HepG2 (cell line): ENCODE results near the gene LUC7L2. TPM values are rescaled to one million over a fixed set of nuclear protein-coding genes. Genes with fewer than 3 reads are reported as not detected.

ENCODE experiments used
- IRF2 ChIP-seq: IDR thresholded peaks from 2 replicates; pipeline ENCODE4 v1.6.1; 2018; ENCODE audit warnings: missing genetic modification reagents, missing compliant biosample characterization
- NAIF1 ChIP-seq: sonication (generic); formaldehyde crosslinking; IDR thresholded peaks from 2 replicates; pipeline ENCODE4 v1.5.0; 2020; ENCODE audit warnings: mild to moderate bottlenecking, missing genetic modification reagents, borderline replicate concordance
- NFIC ChIP-seq: IDR thresholded peaks from 2 replicates; pipeline ENCODE4 v1.6.1; 2012; ENCODE audit warnings: mild to moderate bottlenecking, low read length, inconsistent platforms
- PAWR ChIP-seq: sonication (generic); formaldehyde crosslinking; IDR thresholded peaks from 2 replicates; pipeline ENCODE4 v1.4.0; 2020; ENCODE audit warnings: missing genetic modification reagents, mild to moderate bottlenecking, borderline replicate concordance
- PRMT3 ChIP-seq: sonication (generic); formaldehyde crosslinking; IDR thresholded peaks from 2 replicates; pipeline ENCODE4 v1.8.1; 2022; ENCODE audit warnings: low read depth, mild to moderate bottlenecking, moderate library complexity, missing genetic modification reagents, borderline replicate concordance
- RBAK ChIP-seq: sonication (generic); formaldehyde crosslinking; IDR thresholded peaks from 2 replicates; pipeline ENCODE4 v1.5.1; 2020; ENCODE audit warnings: mild to moderate bottlenecking, missing genetic modification reagents
- TAF15 ChIP-seq: fragments of 200-400 bp; formaldehyde crosslinking; IDR thresholded peaks from one replicate; pipeline ENCODE4 v1.6.1; 2018; ENCODE audit warnings: mild to moderate bottlenecking, low read depth, low read length; ENCODE audit not compliant: poor library complexity, severe bottlenecking
- TARDBP ChIP-seq: sonication (generic); formaldehyde crosslinking; IDR thresholded peaks from 2 replicates; pipeline ENCODE4 v1.8.0; 2022; ENCODE audit warnings: mild to moderate bottlenecking, missing genetic modification reagents
- U2AF2 ChIP-seq: fragments of 200-400 bp; formaldehyde crosslinking; IDR thresholded peaks from 2 replicates; pipeline ENCODE4 v1.6.1; 2017; ENCODE audit warnings: low read depth, mild to moderate bottlenecking, low read length
- ZNF274 ChIP-seq: sonication (generic); formaldehyde crosslinking; IDR thresholded peaks from 2 replicates; pipeline ENCODE4 v1.5.1; 2020; ENCODE audit warnings: mild to moderate bottlenecking, missing genetic modification reagents
- ZNF746 ChIP-seq: sonication (generic); formaldehyde crosslinking; IDR thresholded peaks from 2 replicates; pipeline ENCODE4 v1.8.0; 2022; ENCODE audit warnings: mild to moderate bottlenecking, missing genetic modification reagents
- ZNF777 ChIP-seq: sonication (generic); formaldehyde crosslinking; IDR thresholded peaks from 2 replicates; pipeline ENCODE4 v1.4.0; 2020; ENCODE audit warnings: missing genetic modification reagents
- ZNF788 ChIP-seq: sonication (generic); formaldehyde crosslinking; IDR thresholded peaks from 2 replicates; pipeline ENCODE4 v1.5.0; 2020; ENCODE audit warnings: mild to moderate bottlenecking, missing genetic modification reagents, borderline replicate concordance
- ZNF878 ChIP-seq: sonication (generic); formaldehyde crosslinking; IDR thresholded peaks from 2 replicates; pipeline ENCODE4 v1.8.1; 2023; ENCODE audit warnings: mild to moderate bottlenecking, missing genetic modification reagents, moderate library complexity
- polyA plus RNA-seq, 8 experiments: library from polyadenylated mRNA; depleted of rRNA in 3 of 8; stranded (reverse) in 7 of 8; unstranded in 1 of 8; fragments of >200 nt; fragmentation: Illumina TruSeq in 4 of 8; extraction: Trizol in 4 of 8; gene quantifications; 2 replicates each; pipeline versions ENCODE4 v1.2.1 to v1.2.3, GENCODE V29; 2011 to 2016; ENCODE audit warnings: low read depth in 4 of 8, missing spikeins in 1 of 8, mixed read lengths in 1 of 8; ENCODE audit not compliant: insufficient read depth in 1 of 8
- total RNA-seq, 5 experiments: library from RNA; depleted of rRNA; stranded (reverse); fragments of >200 nt; fragmentation: Illumina TruSeq; extraction: Trizol; gene quantifications; 2 replicates each; pipeline ENCODE4 v1.2.3, GENCODE V29; 2016; ENCODE audit warnings: low read depth in 1 of 5
- TF ChIP-seq, protein P1 (sequence below): sonication (generic); formaldehyde crosslinking; IDR thresholded peaks from 2 replicates; pipeline ENCODE4 v1.8.0; 2022; ENCODE audit warnings: mild to moderate bottlenecking, missing genetic modification reagents, borderline replicate concordance
- TF ChIP-seq, protein P2 (sequence below): sonication (generic); formaldehyde crosslinking; IDR thresholded peaks from 2 replicates; pipeline ENCODE4 v1.8.1; 2023; ENCODE audit warnings: mild to moderate bottlenecking, missing genetic modification reagents, borderline replicate concordance
- TF ChIP-seq, protein P3 (sequence below): IDR thresholded peaks from 2 replicates; pipeline ENCODE4 v1.6.1; 2018; ENCODE audit warnings: missing genetic modification reagents
- TF ChIP-seq, protein P4 (sequence below): sonication (generic); formaldehyde crosslinking; IDR thresholded peaks from 2 replicates; pipeline ENCODE4 v1.4.0; 2020; ENCODE audit warnings: missing genetic modification reagents
- TF ChIP-seq, protein P5 (sequence below): IDR thresholded peaks from 2 replicates; pipeline ENCODE4 v1.6.1; 2016
- TF ChIP-seq, protein P6 (sequence below), 2 experiments: fragments of 450-650 bp in 1 of 2; sonication (generic) in 1 of 2; formaldehyde crosslinking; IDR thresholded peaks; 2 replicates each; pipeline versions ENCODE4 v1.5.0 to v1.8.0; 2020 to 2022; ENCODE audit warnings: mild to moderate bottlenecking in 1 of 2, missing genetic modification reagents in 1 of 2
- TF ChIP-seq, protein P7 (sequence below): sonication (generic); formaldehyde crosslinking; conservative IDR thresholded peaks from 2 replicates; pipeline ENCODE4 v1.4.0; 2020; ENCODE audit warnings: missing genetic modification reagents

Gene LUC7L2
- total and polyA plus RNA-seq, 2 of the 13 experiments (the other 11 are each of a cell fraction or from before 2014, with no cell fraction given) = 17.9 to 50.7 TPM

DNA sequence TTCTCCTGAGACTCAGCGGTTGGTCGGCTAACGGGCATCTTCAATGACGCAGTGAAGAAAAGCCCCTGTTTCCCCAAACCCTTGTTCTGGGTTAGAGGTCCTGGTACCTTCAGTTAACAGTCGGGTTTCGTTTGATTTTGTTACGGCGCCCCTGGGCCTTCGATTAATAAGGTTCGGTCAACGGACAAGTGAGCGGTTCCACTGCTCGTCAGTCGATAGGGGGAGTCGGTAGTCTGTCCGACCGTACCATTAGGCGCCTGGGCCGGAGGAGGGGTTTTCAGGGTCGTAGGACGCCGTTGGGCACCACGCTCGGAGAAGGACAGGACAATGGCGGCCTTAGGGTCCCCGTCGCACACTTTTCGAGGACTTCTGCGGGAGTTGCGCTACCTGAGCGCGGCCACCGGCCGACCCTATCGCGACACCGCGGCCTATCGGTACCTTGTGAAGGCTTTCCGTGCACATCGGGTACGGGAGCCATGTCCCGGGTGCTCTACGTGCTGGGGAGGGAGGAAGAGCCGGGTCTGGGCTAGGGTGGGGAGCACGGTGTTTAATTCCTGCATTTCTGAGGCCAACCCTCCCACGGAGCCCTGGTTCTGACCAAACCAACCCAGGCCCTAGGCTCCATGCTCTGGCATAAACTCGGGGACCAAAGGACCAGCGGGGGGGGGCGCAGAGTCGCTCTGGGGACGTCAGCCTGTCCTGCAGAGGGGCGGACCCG, 18.5 kb upstream of the LUC7L2 start, which contains the start of gene FMC1 (continued):
- no peak; the same call in 1 of the 2 replicates for TF ChIP-seq ZNF746
- TF ChIP-seq NAIF1 (CRISPR knock-in tag) = peak; percentile 46; the same call in 1 of the 2 replicates
- TF ChIP-seq, protein P1, sequence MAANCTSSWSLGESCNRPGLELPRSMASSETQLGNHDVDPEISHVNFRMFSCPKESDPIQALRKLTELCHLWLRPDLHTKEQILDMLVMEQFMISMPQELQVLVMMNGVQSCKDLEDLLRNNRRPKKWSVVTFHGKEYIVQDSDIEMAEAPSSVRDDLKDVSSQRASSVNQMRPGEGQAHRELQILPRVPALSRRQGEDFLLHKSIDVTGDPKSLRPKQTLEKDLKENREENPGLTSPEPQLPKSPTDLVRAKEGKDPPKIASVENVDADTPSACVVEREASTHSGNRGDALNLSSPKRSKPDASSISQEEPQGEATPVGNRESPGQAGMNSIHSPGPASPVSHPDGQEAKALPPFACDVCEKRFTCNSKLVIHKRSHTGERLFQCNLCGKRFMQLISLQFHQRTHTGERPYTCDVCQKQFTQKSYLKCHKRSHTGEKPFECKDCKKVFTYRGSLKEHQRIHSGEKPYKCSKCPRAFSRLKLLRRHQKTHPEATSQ = peak; percentile 65; the same call in 1 of the 2 replicates
- no peak; the same call in 1 of the 2 replicates for TF ChIP-seq IRF2 (CRISPR knock-in tag)
- TF ChIP-seq, protein P2, sequence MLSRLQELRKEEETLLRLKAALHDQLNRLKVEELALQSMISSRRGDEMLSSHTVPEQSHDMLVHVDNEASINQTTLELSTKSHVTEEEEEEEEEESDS (CRISPR knock-in tag) = 0 out of 2 replicates have a peak, but pooled peaks have one; percentile 1
- TF ChIP-seq ZNF274 (CRISPR knock-in tag) = no peak
- TF ChIP-seq, protein P3, sequence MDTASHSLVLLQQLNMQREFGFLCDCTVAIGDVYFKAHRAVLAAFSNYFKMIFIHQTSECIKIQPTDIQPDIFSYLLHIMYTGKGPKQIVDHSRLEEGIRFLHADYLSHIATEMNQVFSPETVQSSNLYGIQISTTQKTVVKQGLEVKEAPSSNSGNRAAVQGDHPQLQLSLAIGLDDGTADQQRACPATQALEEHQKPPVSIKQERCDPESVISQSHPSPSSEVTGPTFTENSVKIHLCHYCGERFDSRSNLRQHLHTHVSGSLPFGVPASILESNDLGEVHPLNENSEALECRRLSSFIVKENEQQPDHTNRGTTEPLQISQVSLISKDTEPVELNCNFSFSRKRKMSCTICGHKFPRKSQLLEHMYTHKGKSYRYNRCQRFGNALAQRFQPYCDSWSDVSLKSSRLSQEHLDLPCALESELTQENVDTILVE (CRISPR knock-in tag) = no peak
- TF ChIP-seq, protein P4, sequence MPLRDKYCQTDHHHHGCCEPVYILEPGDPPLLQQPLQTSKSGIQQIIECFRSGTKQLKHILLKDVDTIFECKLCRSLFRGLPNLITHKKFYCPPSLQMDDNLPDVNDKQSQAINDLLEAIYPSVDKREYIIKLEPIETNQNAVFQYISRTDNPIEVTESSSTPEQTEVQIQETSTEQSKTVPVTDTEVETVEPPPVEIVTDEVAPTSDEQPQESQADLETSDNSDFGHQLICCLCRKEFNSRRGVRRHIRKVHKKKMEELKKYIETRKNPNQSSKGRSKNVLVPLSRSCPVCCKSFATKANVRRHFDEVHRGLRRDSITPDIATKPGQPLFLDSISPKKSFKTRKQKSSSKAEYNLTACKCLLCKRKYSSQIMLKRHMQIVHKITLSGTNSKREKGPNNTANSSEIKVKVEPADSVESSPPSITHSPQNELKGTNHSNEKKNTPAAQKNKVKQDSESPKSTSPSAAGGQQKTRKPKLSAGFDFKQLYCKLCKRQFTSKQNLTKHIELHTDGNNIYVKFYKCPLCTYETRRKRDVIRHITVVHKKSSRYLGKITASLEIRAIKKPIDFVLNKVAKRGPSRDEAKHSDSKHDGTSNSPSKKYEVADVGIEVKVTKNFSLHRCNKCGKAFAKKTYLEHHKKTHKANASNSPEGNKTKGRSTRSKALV (CRISPR knock-in tag) = no peak
- TF ChIP-seq PRMT3 (CRISPR knock-in tag) = no peak
- TF ChIP-seq, protein P5, sequence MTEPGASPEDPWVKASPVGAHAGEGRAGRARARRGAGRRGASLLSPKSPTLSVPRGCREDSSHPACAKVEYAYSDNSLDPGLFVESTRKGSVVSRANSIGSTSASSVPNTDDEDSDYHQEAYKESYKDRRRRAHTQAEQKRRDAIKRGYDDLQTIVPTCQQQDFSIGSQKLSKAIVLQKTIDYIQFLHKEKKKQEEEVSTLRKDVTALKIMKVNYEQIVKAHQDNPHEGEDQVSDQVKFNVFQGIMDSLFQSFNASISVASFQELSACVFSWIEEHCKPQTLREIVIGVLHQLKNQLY (CRISPR knock-in tag) = no peak
- TF ChIP-seq U2AF2 = no peak
- 0 out of 2 replicates have a peak, but pooled peaks have one; percentile 38 for TF ChIP-seq TARDBP
- TF ChIP-seq, protein P6, sequence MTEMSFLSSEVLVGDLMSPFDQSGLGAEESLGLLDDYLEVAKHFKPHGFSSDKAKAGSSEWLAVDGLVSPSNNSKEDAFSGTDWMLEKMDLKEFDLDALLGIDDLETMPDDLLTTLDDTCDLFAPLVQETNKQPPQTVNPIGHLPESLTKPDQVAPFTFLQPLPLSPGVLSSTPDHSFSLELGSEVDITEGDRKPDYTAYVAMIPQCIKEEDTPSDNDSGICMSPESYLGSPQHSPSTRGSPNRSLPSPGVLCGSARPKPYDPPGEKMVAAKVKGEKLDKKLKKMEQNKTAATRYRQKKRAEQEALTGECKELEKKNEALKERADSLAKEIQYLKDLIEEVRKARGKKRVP (CRISPR knock-in tag; IDR thresholded peaks at IDR 0.05) = peak in 1 of 2 experiments; percentile 32; a peak in 1 of 4 replicates
- TF ChIP-seq, protein P7, sequence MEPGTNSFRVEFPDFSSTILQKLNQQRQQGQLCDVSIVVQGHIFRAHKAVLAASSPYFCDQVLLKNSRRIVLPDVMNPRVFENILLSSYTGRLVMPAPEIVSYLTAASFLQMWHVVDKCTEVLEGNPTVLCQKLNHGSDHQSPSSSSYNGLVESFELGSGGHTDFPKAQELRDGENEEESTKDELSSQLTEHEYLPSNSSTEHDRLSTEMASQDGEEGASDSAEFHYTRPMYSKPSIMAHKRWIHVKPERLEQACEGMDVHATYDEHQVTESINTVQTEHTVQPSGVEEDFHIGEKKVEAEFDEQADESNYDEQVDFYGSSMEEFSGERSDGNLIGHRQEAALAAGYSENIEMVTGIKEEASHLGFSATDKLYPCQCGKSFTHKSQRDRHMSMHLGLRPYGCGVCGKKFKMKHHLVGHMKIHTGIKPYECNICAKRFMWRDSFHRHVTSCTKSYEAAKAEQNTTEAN (CRISPR knock-in tag) = peak; percentile 52; the same call in 1 of the 2 replicates
- no peak for TF ChIP-seq PAWR (CRISPR knock-in tag)
- TF ChIP-seq RBAK (CRISPR knock-in tag) = no peak
- no peak for TF ChIP-seq ZNF777 (CRISPR knock-in tag)
- peak; percentile 61; the same call in 1 of the 2 replicates for TF ChIP-seq ZNF788
- TF ChIP-seq NFIC = no peak; the same call in 1 of the 2 replicates
- TF ChIP-seq TAF15 = no peak
- TF ChIP-seq ZNF878 (CRISPR knock-in tag) = no peak
